Measurements from ENCODE around the gene SETD4.
"Not testable (repeated sequence)": the region's sequence is repeated elsewhere in the genome, so short reads cannot be mapped to it uniquely, and the experiment has no call there.

Gene SETD4

DNA sequence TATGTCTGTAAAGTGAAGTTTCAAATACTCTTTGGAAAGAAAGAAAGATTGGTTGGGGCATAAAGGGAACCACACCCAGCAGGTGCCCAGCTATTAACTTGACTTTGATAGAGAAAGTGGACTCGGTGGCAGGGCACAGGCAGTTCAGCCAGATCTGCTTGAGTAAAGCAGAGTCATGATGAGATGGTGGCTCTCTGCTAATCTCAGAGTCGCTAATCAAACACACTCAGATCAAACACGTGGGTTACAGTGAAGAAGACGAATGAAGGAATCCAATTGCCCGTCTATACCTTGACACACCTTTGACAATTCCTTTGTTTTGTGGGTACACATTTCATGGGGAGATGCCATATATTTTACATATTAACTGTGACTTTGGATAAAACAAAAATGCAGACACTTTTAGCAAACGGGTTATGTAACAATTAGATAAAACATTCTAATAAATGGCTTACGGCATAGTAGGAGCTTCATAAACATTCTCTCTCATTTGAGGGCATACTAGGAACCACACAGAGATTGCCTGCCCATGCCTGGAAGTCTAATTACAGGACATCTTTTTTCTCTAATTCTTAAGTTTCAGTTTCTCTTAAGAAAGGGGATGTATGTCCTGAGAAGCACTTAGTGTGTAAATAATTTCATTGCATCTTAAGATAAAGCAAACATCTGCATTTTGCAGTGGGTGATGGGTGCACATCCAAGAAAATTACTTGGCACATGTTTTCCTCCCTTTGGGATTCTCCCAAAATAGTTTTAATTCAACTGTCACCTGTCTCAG lies 16.7 kb upstream of the SETD4 start:
- no peak for DNase-seq

- no peak for DNase-seq
Measured at GRCh38 chr21:36075953-36076352, 15.6 kb upstream of the SETD4 start.

DNA sequence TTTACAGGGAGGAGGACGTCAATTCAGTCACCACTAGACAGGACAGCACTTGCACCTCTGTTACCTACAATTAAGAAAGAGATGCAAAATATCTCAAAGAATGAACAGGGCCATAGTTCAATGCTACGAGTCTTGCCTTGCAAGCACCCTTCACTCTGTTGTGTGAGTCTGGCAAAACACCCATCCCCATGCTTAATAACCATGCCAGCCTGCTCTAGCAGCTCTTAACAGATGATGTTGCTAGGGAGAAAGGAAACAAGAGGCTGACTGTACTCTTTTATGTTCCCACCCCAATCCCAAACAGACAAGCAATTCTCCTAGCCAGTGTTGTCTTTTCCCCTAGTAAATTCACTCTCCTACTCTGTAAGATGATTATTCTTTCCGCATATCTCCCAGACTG lies 14.8 kb upstream of the SETD4 start:
- DNase-seq = no peak

- not testable (repeated sequence) for DNase-seq
Measured at GRCh38 chr21:36073911-36074310, 13.6 kb upstream of the SETD4 start.

- DNase-seq = no peak
Measured at GRCh38 chr21:36073181-36073580, 12.9 kb upstream of the SETD4 start.

DNA sequence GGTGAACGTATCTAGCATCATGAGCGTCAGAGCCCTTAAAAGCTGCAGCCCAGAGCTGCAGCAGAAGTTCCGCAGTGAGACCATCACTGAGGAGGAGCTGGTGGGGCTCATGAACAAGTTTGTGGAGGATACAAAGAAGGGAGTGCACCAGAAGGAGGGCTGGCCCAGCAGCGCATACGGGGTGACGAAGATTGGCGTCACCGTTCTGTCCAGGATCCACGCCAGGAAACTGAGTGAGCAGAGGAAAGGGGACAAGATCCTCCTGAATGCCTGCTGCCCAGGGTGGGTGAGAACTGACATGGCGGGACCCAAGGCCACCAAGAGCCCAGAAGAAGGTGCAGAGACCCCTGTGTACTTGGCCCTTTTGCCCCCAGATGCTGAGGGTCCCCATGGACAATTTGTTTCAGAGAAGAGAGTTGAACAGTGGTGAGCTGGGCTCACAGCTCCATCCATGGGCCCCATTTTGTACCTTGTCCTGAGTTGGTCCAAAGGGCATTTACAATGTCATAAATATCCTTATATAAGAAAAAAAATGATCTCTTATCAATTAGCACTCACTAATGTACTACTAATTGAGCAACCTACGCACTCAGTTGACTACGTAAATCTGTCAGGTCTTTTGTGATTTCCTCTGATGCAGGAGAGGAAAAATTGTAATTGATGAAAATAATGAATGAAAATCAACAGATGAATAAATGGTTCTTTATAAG lies 12.3 kb upstream of the SETD4 start:
- DNase-seq = no peak

DNA sequence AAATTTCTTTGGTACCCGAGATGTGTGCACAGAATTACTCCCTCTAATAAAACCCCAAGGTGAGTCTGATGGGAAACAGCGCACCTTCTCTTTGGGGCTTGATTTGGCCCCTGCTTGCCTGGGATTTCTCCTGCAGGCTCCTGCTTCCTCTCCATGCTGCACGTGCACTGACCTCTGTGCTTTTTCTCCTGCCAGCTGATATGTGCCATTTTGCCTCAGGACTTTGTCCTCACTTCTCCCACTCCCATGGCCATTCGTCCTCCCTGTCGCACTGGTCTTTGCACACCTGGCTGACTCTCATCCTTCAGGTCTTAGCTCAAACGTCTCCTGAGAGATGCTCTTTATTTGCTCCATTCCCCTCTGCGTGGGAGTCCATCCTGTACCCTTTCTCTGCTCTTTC lies 10.7 kb upstream of the SETD4 start:
- DNase-seq = no peak

GRCh38 chr21:36069713-36070583 lies 9.6 kb upstream of the SETD4 start, which contains the start of gene CBR1:
Gene CBR1, plus strand, starts transcription at chr21:36070024. Its CDS starts 92 bp downstream, at chr21:36070116.
- peak; percentile 80 for DNase-seq

DNA sequence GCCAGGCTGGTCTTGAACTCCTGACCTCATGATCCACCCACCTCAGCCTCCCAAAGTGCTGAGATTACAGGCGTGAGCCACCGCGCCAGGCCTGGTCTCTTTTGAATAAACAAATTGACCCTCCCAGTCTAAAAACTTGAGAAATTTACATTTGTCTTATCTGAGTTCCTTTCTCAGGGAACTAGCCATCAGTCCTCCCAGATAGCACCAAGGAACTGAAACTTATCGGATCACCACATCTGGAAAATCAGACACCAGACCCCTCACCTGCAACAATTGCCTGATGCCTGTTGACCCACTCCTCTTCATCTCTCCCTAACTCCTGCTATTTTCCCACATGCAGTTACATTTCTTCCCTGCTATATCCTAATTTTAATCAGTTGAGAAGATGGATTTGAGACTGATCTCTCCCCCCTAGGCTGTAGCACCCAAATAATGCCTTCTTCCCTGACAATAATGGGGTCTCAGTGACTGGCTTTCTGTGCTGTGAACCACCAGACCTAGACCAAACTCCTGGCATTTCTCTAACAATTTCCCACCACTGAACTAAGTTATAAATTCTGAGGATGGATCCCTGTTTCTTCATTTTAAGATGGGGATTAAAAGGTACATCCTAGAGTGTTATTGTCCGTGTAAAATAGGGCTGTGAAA lies 8.5 kb upstream of the SETD4 start:
- no peak for DNase-seq

- DNase-seq = no peak
Measured at GRCh38 chr21:36065497-36066036, 5.2 kb upstream of the SETD4 start.

DNA sequence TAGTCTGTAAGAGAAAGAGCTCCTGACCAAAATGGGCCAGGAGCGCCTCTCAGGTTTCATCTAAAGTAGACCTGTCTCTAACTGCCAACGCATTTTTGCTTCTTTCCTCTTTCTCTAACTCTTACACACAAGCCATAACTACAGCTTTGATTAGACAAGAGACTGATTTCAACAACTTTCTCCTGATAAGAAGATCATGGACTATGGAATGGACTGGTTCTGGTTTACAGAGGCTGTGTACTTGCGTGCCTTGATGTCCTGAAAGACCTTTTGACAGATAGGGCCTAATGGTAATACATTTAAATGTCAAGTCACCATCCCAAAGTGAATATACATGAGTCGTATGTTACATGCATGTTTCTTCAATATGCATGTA lies 3.7 kb upstream of the SETD4 start:
- no peak for DNase-seq

- DNase-seq = no peak
Measured at GRCh38 chr21:36063375-36064084, 3.2 kb upstream of the SETD4 start.

- DNase-seq = no peak
Measured at GRCh38 chr21:36061445-36061844, 1.1 kb upstream of the SETD4 start.

GRCh38 chr21:36059823-36060158 lies 535 bp downstream of the SETD4 start:
- DNase-seq = no peak

DNA sequence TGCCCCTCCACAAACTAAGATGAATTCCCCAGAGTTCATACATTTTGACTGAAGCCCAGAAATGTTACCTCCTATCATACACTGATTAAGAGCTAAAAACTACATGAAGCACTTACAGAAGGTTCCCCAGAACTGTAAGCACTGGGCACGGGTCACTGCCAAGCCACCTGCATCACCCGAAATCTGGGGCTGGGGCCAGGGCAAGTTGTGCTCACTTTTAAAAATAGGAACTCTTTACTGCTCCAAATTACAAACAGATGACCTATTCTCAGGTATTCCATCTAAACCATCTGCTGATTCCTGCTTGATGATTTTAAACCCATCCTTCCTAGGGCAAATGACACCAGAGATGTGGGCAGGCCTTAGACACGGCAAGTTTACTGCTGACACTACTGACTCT lies 4.8 kb downstream of the SETD4 start:
- no peak for DNase-seq

GRCh38 chr21:36053715-36054062 lies 6.6 kb downstream of the SETD4 start:
- DNase-seq = no peak

DNA sequence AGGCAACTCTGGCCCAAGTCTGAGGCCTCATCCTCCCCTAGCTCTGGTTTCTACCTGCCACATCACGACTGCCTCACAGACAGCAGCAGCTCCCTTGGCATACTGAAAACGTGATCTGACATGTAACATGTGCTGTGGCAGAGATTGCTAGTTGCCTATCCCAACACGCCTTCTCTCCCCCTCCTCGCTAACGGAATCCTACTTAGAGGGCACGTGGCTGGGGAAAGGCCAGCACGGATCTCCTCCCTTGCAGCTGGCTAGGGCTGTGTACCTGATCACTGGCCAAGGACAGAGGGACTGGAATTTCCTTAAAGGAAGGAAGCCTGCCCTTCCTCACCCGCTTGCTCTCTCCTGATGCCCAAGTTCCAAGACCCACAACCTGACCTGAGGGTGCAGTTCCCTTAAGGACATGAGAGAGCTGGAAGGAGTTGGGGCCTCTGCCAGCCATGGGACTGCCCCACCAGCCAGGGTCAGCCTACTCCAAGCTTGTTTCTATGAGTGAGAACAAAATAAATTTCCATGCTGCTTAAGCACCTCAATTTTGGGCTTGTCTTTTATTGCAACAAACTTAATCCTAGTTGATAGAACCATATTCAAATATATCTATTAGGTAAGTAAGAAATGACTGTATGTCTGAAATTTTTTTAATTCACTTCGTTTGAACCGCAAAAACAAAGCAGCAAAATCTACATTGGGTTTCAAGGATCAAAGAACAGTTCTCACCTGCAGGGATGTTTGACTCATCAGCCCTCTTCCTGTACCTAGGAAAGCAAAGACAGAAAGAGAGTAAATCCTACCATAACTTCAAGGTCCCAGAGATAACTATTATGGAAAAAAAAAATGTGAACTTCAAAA lies 7.2 kb downstream of the SETD4 start:
- DNase-seq = no peak

DNA sequence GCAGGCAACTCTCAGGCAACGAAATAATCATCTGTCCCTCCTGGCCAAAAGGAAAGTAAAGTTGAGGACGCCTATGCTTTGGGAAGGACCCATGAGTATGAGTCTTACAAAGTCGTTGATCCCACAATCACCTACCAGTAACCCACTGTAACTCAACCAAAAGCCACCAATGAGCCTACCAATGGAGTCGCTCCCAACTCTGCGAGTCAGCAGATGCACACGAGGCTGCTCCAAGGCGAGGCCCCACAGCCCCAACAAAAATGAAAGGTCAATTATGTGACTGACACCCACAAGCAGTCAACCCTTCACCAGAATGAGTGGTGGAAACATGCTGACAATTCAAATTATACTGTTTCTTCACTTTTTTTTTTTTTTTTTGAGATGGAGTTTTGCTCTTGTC lies 12.0 kb downstream of the SETD4 start:
- DNase-seq = no peak

DNA sequence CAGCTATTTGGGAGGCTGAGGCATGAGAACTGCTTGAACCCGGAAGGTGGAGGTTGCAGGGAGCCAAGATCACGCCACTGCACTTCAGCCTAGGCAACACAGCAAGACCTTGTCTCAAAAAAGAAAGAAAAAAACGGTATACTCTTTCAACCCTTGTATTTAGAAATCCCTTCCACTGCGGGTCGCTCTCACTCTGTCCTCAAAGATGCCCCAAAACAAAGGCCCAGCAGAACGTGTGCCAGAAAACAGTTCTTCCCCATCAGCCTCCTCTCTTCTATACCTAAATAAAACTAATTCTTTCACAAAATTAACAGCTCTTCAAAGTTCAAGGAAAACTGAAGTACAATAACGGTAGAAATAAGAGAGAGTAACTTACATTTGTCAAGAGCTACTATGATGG lies 13.2 kb downstream of the SETD4 start:
- no peak for DNase-seq

GRCh38 chr21:36045993-36046392 lies 14.3 kb downstream of the SETD4 start:
- DNase-seq = no peak

GRCh38 chr21:36044056-36044455 lies 16.3 kb downstream of the SETD4 start:
- no peak for DNase-seq
